GM23248 (cell line): ENCODE measurements around the gene VAMP5. TPM values are rescaled to one million over a fixed set of nuclear protein-coding genes. Genes with fewer than 3 reads are reported as not detected.
A peak's percentile ranks its signal among the peaks of the same experiment; 100 is the strongest.
"Not testable (repeated sequence)": the region's sequence is repeated elsewhere in the genome, so short reads cannot be mapped to it uniquely, and the experiment has no call there.

Source experiments
- DNase-seq: peaks from one replicate; pipeline ENCODE4 v3.0.0-alpha.2; 2015
- H2AFZ ChIP-seq: fragments of 200-600 bp; sonication (generic); 2 replicates; pipeline ENCODE4 v1.6.1; 2016; ENCODE audit warnings: antibody characterized with exemption
- H3F3A ChIP-seq: fragments of 200-600 bp; sonication (generic); 2 replicates; pipeline ENCODE4 v1.6.1; 2016; ENCODE audit warnings: mild to moderate bottlenecking, antibody characterized with exemption, mixed run types; ENCODE audit not compliant: insufficient read depth
- H3K27ac ChIP-seq: fragments of 200-600 bp; sonication (generic); 2 replicates; pipeline ENCODE4 v1.5.1; 2016; ENCODE audit warnings: mild to moderate bottlenecking
- H3K27me3 ChIP-seq: fragments of 200-600 bp; sonication (generic); replicated peaks from 2 replicates; pipeline ENCODE4 v1.6.1; 2016; ENCODE audit warnings: mild to moderate bottlenecking; ENCODE audit not compliant: insufficient read depth
- H3K36me3 ChIP-seq: fragments of 200-600 bp; sonication (generic); 2 replicates; pipeline ENCODE4 v1.6.1; 2016; ENCODE audit warnings: low read depth, mild to moderate bottlenecking
- H3K4me1 ChIP-seq: fragments of 200-600 bp; sonication (generic); 2 replicates; pipeline ENCODE4 v1.6.1; 2016; ENCODE audit warnings: mild to moderate bottlenecking; ENCODE audit not compliant: insufficient read depth
- H3K4me2 ChIP-seq: fragments of 200-600 bp; sonication (generic); one replicate; pipeline ENCODE4 v1.6.1; 2016; ENCODE audit warnings: mild to moderate bottlenecking; ENCODE audit not compliant: unreplicated experiment
- H3K4me3 ChIP-seq: fragments of 200-600 bp; sonication (generic); 2 replicates; pipeline ENCODE4 v1.5.1; 2016; ENCODE audit warnings: mild to moderate bottlenecking
- H3K79me2 ChIP-seq: fragments of 200-600 bp; sonication (generic); 2 replicates; pipeline ENCODE4 v1.6.1; 2016; ENCODE audit warnings: mild to moderate bottlenecking; ENCODE audit not compliant: insufficient read depth
- H3K9ac ChIP-seq: fragments of 200-600 bp; sonication (generic); 2 replicates; pipeline ENCODE4 v1.6.1; 2016; ENCODE audit warnings: mild to moderate bottlenecking
- H3K9me2 ChIP-seq: fragments of 200-600 bp; sonication (generic); 2 replicates; pipeline ENCODE4 v1.6.1; 2016; ENCODE audit warnings: mixed run types, mild to moderate bottlenecking, moderate library complexity; ENCODE audit not compliant: insufficient read depth
- H3K9me3 ChIP-seq: fragments of 200-600 bp; sonication (generic); one replicate; pipeline ENCODE4 v1.6.1; 2017; ENCODE audit warnings: low read depth
- H4K20me1 ChIP-seq: fragments of 200-600 bp; sonication (generic); 2 replicates; pipeline ENCODE4 v1.6.0; 2016; ENCODE audit not compliant: insufficient read depth
- EZH2 ChIP-seq: fragments of 200-600 bp; sonication (generic); IDR thresholded peaks from 2 replicates; pipeline ENCODE4 v1.6.1; 2018; ENCODE audit warnings: antibody characterized with exemption, mild to moderate bottlenecking; ENCODE audit not compliant: insufficient read depth, poor library complexity, severe bottlenecking
- EZH2phosphoT487 ChIP-seq: fragments of 200-600 bp; sonication (generic); IDR thresholded peaks from 2 replicates; pipeline ENCODE4 v1.6.1; 2018; ENCODE audit warnings: antibody characterized with exemption, moderate library complexity, mild to moderate bottlenecking, low read depth; ENCODE audit not compliant: insufficient read depth
- WGBS, 2 experiments: methylation state at CpG; one replicate each; pipeline ENCODE4 v1.1.6; 2015 to 2017; ENCODE audit warnings: low lambda C conversion rate in 2 of 2, low coverage in 1 of 2; ENCODE audit errors: missing lambda C conversion rate in 2 of 2; 5-methylcytosine and 5-hydroxymethylcytosine counted together
- in situ Hi-C: fragments of 300-500 bp; cut with MboI; formaldehyde crosslinking; loops from 2 replicates; pipeline ENCODE4 v1.15.0; 2020
- polyA plus RNA-seq: library from polyadenylated mRNA; unstranded; fragments of >200 nt; fragmentation: Nextera tagmentation; extraction: Ambion mirVana; gene quantifications from 2 replicates; pipeline ENCODE4 v1.2.1, GENCODE V29; 2016
- total RNA-seq: library from RNA; depleted of rRNA; stranded (reverse); fragments of >200 nt; shearing (Covaris generic); gene quantifications from 2 replicates; pipeline ENCODE4 v1.2.3, GENCODE V29; 2014

VAMP5 gene
- total and polyA plus RNA-seq, 2 experiments from 2014 or later = 59.0 to 289 TPM

DNA sequence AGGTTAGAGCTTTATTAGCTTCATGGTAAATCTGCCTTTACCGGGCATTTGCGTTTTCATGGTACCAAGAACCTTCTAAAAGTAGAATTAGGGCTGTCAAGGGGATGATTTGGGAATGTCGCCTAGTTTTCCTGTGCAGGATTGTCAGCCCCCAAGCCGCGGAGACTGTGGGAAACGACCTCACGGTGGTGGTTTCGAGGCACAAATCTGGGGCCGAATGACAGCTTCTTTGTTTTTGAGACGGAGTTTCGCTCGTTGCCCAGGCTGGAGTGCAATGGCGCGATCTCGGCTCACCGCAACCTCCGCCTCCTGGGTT, 31.1 kb downstream of the VAMP5 start:
- Histone ChIP-seq H3K79me2 (peaks cover 61% of the 10 kb centered on the region), H2AFZ (peak overlapping the region; percentile 92), H3K27ac (peak overlapping the region; percentile 85), H3K27me3 (no peaks in the 10 kb centered on the region), H3K4me2 (peak overlapping the region; percentile 79), H3K36me3 (peaks cover 10% of the 10 kb centered on the region; the same call in 1 of the 2 replicates), H3K9ac (peak overlapping the region; percentile 96), H3K4me1 (peaks cover 22% of the 10 kb centered on the region), H3K4me3 (peak overlapping the region; percentile 80), H4K20me1 (no peaks in the 10 kb centered on the region), H3K9me2 (no peaks in the 10 kb centered on the region), H3K9me3 (no peaks in the 10 kb centered on the region), H3F3A (0 out of 2 replicates have a peak, but pooled peaks cover 13% of the 10 kb centered on the region)
- no peak for DNase-seq
- TF ChIP-seq EZH2phosphoT487 = no peak
- no peak for TF ChIP-seq EZH2
- 76 to 79% methylated on average over 17 of the region's 17 CpGs for WGBS, 2 experiments
- in situ Hi-C loops = no loop called here

GRCh38 chr2:85617723-85618122, 33.5 kb downstream of the VAMP5 start:
- in situ Hi-C loops = not testable (repeated sequence)
- 86 to 89% methylated on average over 5 of the region's 5 CpGs for WGBS, 2 experiments
- peak overlapping the region; percentile 96 for H3K9ac ChIP-seq

GRCh38 chr2:85619617-85620016, 35.4 kb downstream of the VAMP5 start:
- Histone ChIP-seq H3K36me3 (peaks cover 44% of the 10 kb centered on the region), H3K79me2 (peaks cover 75% of the 10 kb centered on the region), H3K9me3 (no peaks in the 10 kb centered on the region), H3K4me3 (no peak overlapping the region), H3K27ac (no peak overlapping the region), H4K20me1 (no peaks in the 10 kb centered on the region), H3K4me1 (peaks cover 18% of the 10 kb centered on the region), H3K9me2 (no peaks in the 10 kb centered on the region), H2AFZ (no peak overlapping the region), H3F3A (peaks cover 3% of the 10 kb centered on the region; the same call in 1 of the 2 replicates), H3K9ac (peak overlapping the region; percentile 15; the same call in 1 of the 2 replicates), H3K4me2 (no peak overlapping the region), H3K27me3 (no peaks in the 10 kb centered on the region)
- in situ Hi-C loops = no loop called here
- WGBS, 2 experiments = 85 to 90% methylated on average over 6 of the region's 6 CpGs
- peak; percentile 33 for DNase-seq
- no peak for TF ChIP-seq EZH2
- TF ChIP-seq EZH2phosphoT487 = no peak

More at GRCh38 chr2:85617723-85618122, 33.5 kb downstream of the VAMP5 start:
- Histone ChIP-seq H3K4me2 (peak overlapping the region; percentile 91), H3K36me3 (peaks cover 28% of the 10 kb centered on the region), H3K4me1 (peaks cover 18% of the 10 kb centered on the region), H3K79me2 (peaks cover 72% of the 10 kb centered on the region), H3F3A (peaks cover 10% of the 10 kb centered on the region; the same call in 1 of the 2 replicates), H3K4me3 (peak overlapping the region; percentile 80)
- H3K27me3 ChIP-seq, H3K27ac ChIP-seq, H2AFZ ChIP-seq, H3K9me2 ChIP-seq, H4K20me1 ChIP-seq, DNase-seq, H3K9me3 ChIP-seq: not testable (repeated sequence)

DNA sequence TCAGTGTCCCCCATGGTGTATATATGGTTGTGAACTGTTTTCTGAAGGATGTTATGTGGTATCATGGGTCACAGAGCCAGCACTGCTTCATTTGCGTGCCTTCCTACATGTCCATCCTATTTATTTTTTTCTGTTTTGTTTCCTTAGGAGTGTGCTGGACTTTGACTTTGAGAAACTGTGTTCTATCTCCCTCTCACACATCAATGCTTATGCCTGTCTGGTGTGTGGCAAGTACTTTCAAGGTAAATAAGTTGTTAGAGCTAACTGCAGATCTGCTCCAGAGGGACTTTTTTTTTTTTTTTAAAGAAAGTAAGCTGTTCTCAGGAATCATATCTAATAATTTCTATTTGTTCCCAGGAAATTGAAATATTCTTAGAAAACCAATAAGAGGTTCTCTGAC, 37.1 kb downstream of the VAMP5 start:
- Histone ChIP-seq H3K79me2 (peaks cover 72% of the 10 kb centered on the region), H3K4me1 (peaks cover 18% of the 10 kb centered on the region), H3K9ac (no peak overlapping the region), H4K20me1 (no peaks in the 10 kb centered on the region), H3K9me2 (no peaks in the 10 kb centered on the region), H3K36me3 (peaks cover 60% of the 10 kb centered on the region), H3K27me3 (no peaks in the 10 kb centered on the region), H3K4me2 (no peak overlapping the region), H3F3A (peaks cover 3% of the 10 kb centered on the region; the same call in 1 of the 2 replicates), H3K27ac (no peak overlapping the region), H3K9me3 (no peaks in the 10 kb centered on the region), H2AFZ (no peak overlapping the region), H3K4me3 (no peak overlapping the region)
- in situ Hi-C loops = no loop called here
- WGBS, 2 experiments = 91 to 97% methylated on average over 1 of the region's 1 CpG
- TF ChIP-seq EZH2 (no peak), EZH2phosphoT487 (no peak)
- DNase-seq = no peak

- H3K4me2 ChIP-seq = no peak overlapping the region
- peaks cover 45% of the 10 kb centered on the region for H3K79me2 ChIP-seq
- in situ Hi-C loops = no loop called here
- no peaks in the 10 kb centered on the region for H3K9me2 ChIP-seq
- H4K20me1 ChIP-seq = no peaks in the 10 kb centered on the region
- H3K27me3 ChIP-seq = no peaks in the 10 kb centered on the region
- DNase-seq = no peak
- no peak overlapping the region for H3K4me3 ChIP-seq
- H2AFZ ChIP-seq = no peak overlapping the region
- H3K9ac ChIP-seq = no peak overlapping the region
- H3K9me3 ChIP-seq = no peaks in the 10 kb centered on the region
- peaks cover 3% of the 10 kb centered on the region; the same call in 1 of the 2 replicates for H3F3A ChIP-seq
- TF ChIP-seq EZH2phosphoT487 (no peak), EZH2 (no peak)
- H3K4me1 ChIP-seq = 0 out of 2 replicates have a peak, but pooled peaks cover 7% of the 10 kb centered on the region
- H3K36me3 ChIP-seq = peaks cover 85% of the 10 kb centered on the region
- no peak overlapping the region for H3K27ac ChIP-seq
- WGBS, 2 experiments = 89 to 92% methylated on average over 5 of the region's 5 CpGs
Measured at GRCh38 chr2:85623991-85624390, 39.8 kb downstream of the VAMP5 start.
